IMR-90 (cell line): ENCODE measurements around the gene FYCO1. TPM values are rescaled to one million over a fixed set of nuclear protein-coding genes. Genes with fewer than 3 reads are reported as not detected.

Source experiments
- ATAC-seq: fragments of 200-7000 bp; cut with Tn5 transposase; 2 replicates; pipeline ENCODE4 v1.9.1; 2020; ENCODE audit warnings: low read depth, mild to moderate bottlenecking, moderate library complexity
- BruUV-seq: library from RNA; stranded (reverse); fragments of 400-500 nt; replicated peaks from 2 replicates; lab custom pipeline; 2021; lab: Mats Ljungman, UMichigan
- CTCF ChIA-PET: fragments of 300-600 bp; formaldehyde crosslinking; extraction: SDS; loops from one replicate; lab custom pipeline; 2021; ENCODE audit warnings: antibody characterized with exemption; lab: Yijun Ruan, JAX
- POLR2A ChIA-PET: fragments of 300-600 bp; sonication (Branson Sonifier 250); formaldehyde crosslinking; loops from one replicate; lab custom pipeline; 2022; ENCODE audit warnings: antibody characterized with exemption; ENCODE audit not compliant: unreplicated experiment; lab: Charles Lee
- DNase-seq: peaks from one replicate; pipeline ENCODE4 v3.0.0; 2013
- H2AFZ ChIP-seq: replicated peaks from 2 replicates; pipeline ENCODE3; 2013; ENCODE audit warnings: low read length, mild to moderate bottlenecking; ENCODE audit not compliant: poor library complexity
- H2AK5ac ChIP-seq: 2 replicates; pipeline ENCODE4 v1.6.1; 2013; ENCODE audit warnings: low read depth, low read length, inconsistent platforms
- H2AK9ac ChIP-seq: replicated peaks from 2 replicates; pipeline ENCODE3; 2013; ENCODE audit warnings: mild to moderate bottlenecking, low read depth, low read length, moderate library complexity; ENCODE audit not compliant: poor library complexity
- H2BK120ac ChIP-seq: 2 replicates; pipeline ENCODE4 v1.6.1; 2013; ENCODE audit warnings: low read depth, low read length, inconsistent platforms
- H2BK15ac ChIP-seq: 3 replicates; pipeline ENCODE4 v1.6.1; 2013; ENCODE audit warnings: low read depth, low read length, inconsistent platforms
- H2BK20ac ChIP-seq: 2 replicates; pipeline ENCODE4 v1.6.1; 2013; ENCODE audit warnings: low read depth, mild to moderate bottlenecking, inconsistent platforms, low read length, moderate library complexity
- H2BK5ac ChIP-seq: 2 replicates; pipeline ENCODE4 v1.6.1; 2013; ENCODE audit warnings: mild to moderate bottlenecking, low read depth, low read length, inconsistent platforms; ENCODE audit not compliant: poor library complexity, severe bottlenecking
- H3K14ac ChIP-seq: replicated peaks from 2 replicates; pipeline ENCODE4 v1.6.1; 2013; ENCODE audit warnings: low read depth, low read length, inconsistent platforms
- H3K18ac ChIP-seq: 2 replicates; pipeline ENCODE4 v1.6.1; 2013; ENCODE audit warnings: low read depth, low read length, control low read depth
- H3K23ac ChIP-seq: 2 replicates; pipeline ENCODE4 v1.6.1; 2013; ENCODE audit warnings: low read depth, low read length, inconsistent platforms
- H3K27ac ChIP-seq: 2 replicates; pipeline ENCODE4 v1.5.1; 2013; ENCODE audit warnings: mild to moderate bottlenecking, control low read depth, low read length; ENCODE audit not compliant: insufficient read depth
- H3K27me3 ChIP-seq: 2 replicates; pipeline ENCODE4 v1.6.1; 2013; ENCODE audit warnings: low read length; ENCODE audit not compliant: control insufficient read depth, insufficient read depth
- H3K36me3 ChIP-seq: 2 replicates; pipeline ENCODE4 v1.6.1; 2013; ENCODE audit warnings: low read length, mixed read lengths; ENCODE audit not compliant: control insufficient read depth, insufficient read depth
- H3K4ac ChIP-seq: 2 replicates; pipeline ENCODE4 v1.6.1; 2013; ENCODE audit warnings: low read depth, low read length, inconsistent platforms
- H3K4me1 ChIP-seq: 2 replicates; pipeline ENCODE4 v1.6.1; 2013; ENCODE audit warnings: low read length, mixed read lengths; ENCODE audit not compliant: control insufficient read depth, insufficient read depth
- H3K4me2 ChIP-seq: 2 replicates; pipeline ENCODE4 v1.6.1; 2013; ENCODE audit warnings: low read depth, mild to moderate bottlenecking, control low read depth, low read length, moderate library complexity
- H3K4me3 ChIP-seq: 2 replicates; pipeline ENCODE4 v1.5.1; 2013; ENCODE audit warnings: low read depth, mild to moderate bottlenecking, control low read depth, low read length, moderate library complexity; ENCODE audit not compliant: insufficient read depth
- H3K56ac ChIP-seq: 2 replicates; pipeline ENCODE4 v1.6.1; 2013; ENCODE audit warnings: low read length, inconsistent platforms; ENCODE audit not compliant: insufficient read depth; ENCODE audit errors: extremely low read depth
- H3K79me1 ChIP-seq, 2 experiments: 2 replicates each; pipeline ENCODE4 v1.6.1; 2013; ENCODE audit warnings: low read length in 2 of 2, inconsistent platforms in 1 of 2, low read depth in 1 of 2
- H3K9ac ChIP-seq: 2 replicates; pipeline ENCODE4 v1.6.1; 2013; ENCODE audit warnings: low read depth, low read length, control low read depth
- H3K9me1 ChIP-seq: 2 replicates; pipeline ENCODE4 v1.6.1; 2013; ENCODE audit warnings: low read length, inconsistent platforms; ENCODE audit not compliant: insufficient read depth
- H3K9me3 ChIP-seq: 2 replicates; pipeline ENCODE4 v1.6.1; 2013; ENCODE audit warnings: low read length; ENCODE audit not compliant: control insufficient read depth, insufficient read depth
- H4K20me1 ChIP-seq: 2 replicates; pipeline ENCODE4 v1.6.1; 2013; ENCODE audit warnings: low read length, inconsistent platforms; ENCODE audit not compliant: insufficient read depth
- H4K5ac ChIP-seq: 2 replicates; pipeline ENCODE4 v1.6.1; 2013; ENCODE audit warnings: mild to moderate bottlenecking, low read depth, low read length, control low read depth
- H4K8ac ChIP-seq, 2 experiments: 2 replicates each; pipeline ENCODE4 v1.6.1; 2013; ENCODE audit warnings: low read depth in 2 of 2, low read length in 2 of 2, control low read depth in 1 of 2, inconsistent platforms in 1 of 2
- H4K91ac ChIP-seq: 2 replicates; pipeline ENCODE4 v1.6.1; 2013; ENCODE audit warnings: low read depth, low read length, inconsistent platforms; ENCODE audit not compliant: insufficient read depth
- BHLHE40 ChIP-seq: fragments of 150-350 bp; IDR thresholded peaks from 2 replicates; pipeline ENCODE4 v1.6.1; 2016; ENCODE audit warnings: mild to moderate bottlenecking, low read depth, low read length
- CEBPB ChIP-seq: IDR thresholded peaks from 2 replicates; pipeline ENCODE4 v1.6.1; 2012; ENCODE audit warnings: low read depth, low read length, improper control_type of control experiment
- CHD1 ChIP-seq: IDR thresholded peaks from 2 replicates; pipeline ENCODE4 v1.6.1; 2012; ENCODE audit warnings: low read depth, low read length, improper control_type of control experiment
- FOS ChIP-seq: fragments of 150-350 bp; IDR thresholded peaks from 2 replicates; pipeline ENCODE4 v1.6.1; 2016; ENCODE audit warnings: low read depth, low read length
- MAFK ChIP-seq: IDR thresholded peaks from 2 replicates; pipeline ENCODE4 v1.6.1; 2012; ENCODE audit warnings: low read depth, low read length, improper control_type of control experiment
- MAZ ChIP-seq: IDR thresholded peaks from 2 replicates; pipeline ENCODE4 v1.6.1; 2012; ENCODE audit warnings: low read depth, mild to moderate bottlenecking, low read length, improper control_type of control experiment, moderate library complexity, borderline replicate concordance
- MXI1 ChIP-seq: IDR thresholded peaks from 2 replicates; pipeline ENCODE4 v1.6.1; 2012; ENCODE audit warnings: low read depth, mild to moderate bottlenecking, low read length, moderate library complexity, borderline replicate concordance
- NFE2L2 ChIP-seq: fragments of 150-350 bp; IDR thresholded peaks from 2 replicates; pipeline ENCODE4 v1.6.1; 2016; ENCODE audit warnings: low read depth, mild to moderate bottlenecking, low read length
- POLR2A ChIP-seq: IDR thresholded peaks from 2 replicates; pipeline ENCODE4 v1.6.1; 2012; ENCODE audit warnings: mild to moderate bottlenecking, low read depth, low read length
- RAD21 ChIP-seq: IDR thresholded peaks from 2 replicates; pipeline ENCODE4 v1.6.1; 2012; ENCODE audit warnings: low read length, improper control_type of control experiment
- RCOR1 ChIP-seq: IDR thresholded peaks from 2 replicates; pipeline ENCODE4 v1.6.1; 2012; ENCODE audit warnings: mild to moderate bottlenecking, low read length, improper control_type of control experiment; ENCODE audit not compliant: insufficient replicate concordance
- RFX5 ChIP-seq: IDR thresholded peaks from 2 replicates; pipeline ENCODE4 v1.8.0; 2012; ENCODE audit warnings: low read depth, mild to moderate bottlenecking, low read length, moderate library complexity
- SMC3 ChIP-seq: fragments of 150-350 bp; IDR thresholded peaks from 2 replicates; pipeline ENCODE4 v1.6.1; 2016; ENCODE audit warnings: low read depth, mild to moderate bottlenecking, antibody characterized with exemption, low read length, moderate library complexity
- WGBS, 2 experiments: methylation state at CpG; one replicate each; pipeline versions ENCODE4 v1.1.5 to v1.1.7; 2013; ENCODE audit warnings: missing lambda C conversion rate in 2 of 2; ENCODE audit not compliant: insufficient read length in 1 of 2; ENCODE audit errors: extremely low coverage in 2 of 2; 5-methylcytosine and 5-hydroxymethylcytosine counted together
- dilution Hi-C: fragments of 300-500 bp; cut with HindIII; formaldehyde crosslinking; loops from one replicate; pipeline ENCODE4 v1.14.3; 2018; ENCODE audit warnings: low sequenced_read_pairs; ENCODE audit not compliant: unreplicated experiment
- in situ Hi-C: fragments of 300-500 bp; cut with MboI; formaldehyde crosslinking; loops from 3 replicates; pipeline ENCODE4 v1.14.3; 2019; ENCODE audit warnings: low sequenced_read_pairs, inconsistent platforms, mixed read lengths
- intact Hi-C: fragments of 100-400 bp; cut with micrococcal nuclease; formaldehyde crosslinking; loops from 2 replicates; pipeline ENCODE4 v1.10.0; 2022
- polyA plus RNA-seq, 3 experiments: library from polyadenylated mRNA; depleted of rRNA; stranded (reverse); fragments of >200 nt; gene quantifications; 2 replicates each; pipeline ENCODE4 v1.2.3, GENCODE V29; 2012; ENCODE audit warnings: low replicate concordance in 1 of 3
- total RNA-seq: library from RNA; depleted of rRNA; stranded (reverse); fragments of >200 nt; gene quantifications from 2 replicates; pipeline ENCODE4 v1.2.3, GENCODE V29; 2012
- TF ChIP-seq, protein P1 (sequence below): fragments of 150-350 bp; IDR thresholded peaks from 2 replicates; pipeline ENCODE4 v1.6.1; 2017; ENCODE audit warnings: mild to moderate bottlenecking, antibody characterized with exemption, low read length, low read depth
- TF ChIP-seq, protein P2 (sequence below): conservative IDR thresholded peaks from 2 replicates; pipeline ENCODE4 v1.5.1; 2012; ENCODE audit warnings: mild to moderate bottlenecking, low read depth, low read length, improper control_type of control experiment
- TF ChIP-seq, protein P3 (sequence below): fragments of 150-350 bp; IDR thresholded peaks from 2 replicates; pipeline ENCODE4 v1.6.1; 2016; ENCODE audit warnings: low read depth, mild to moderate bottlenecking, low read length, moderate library complexity, borderline replicate concordance

FYCO1 gene
- total and polyA plus RNA-seq, 2 of the 4 experiments (the other 2 are of a cell fraction): 13.7 to 20.1 TPM

DNA sequence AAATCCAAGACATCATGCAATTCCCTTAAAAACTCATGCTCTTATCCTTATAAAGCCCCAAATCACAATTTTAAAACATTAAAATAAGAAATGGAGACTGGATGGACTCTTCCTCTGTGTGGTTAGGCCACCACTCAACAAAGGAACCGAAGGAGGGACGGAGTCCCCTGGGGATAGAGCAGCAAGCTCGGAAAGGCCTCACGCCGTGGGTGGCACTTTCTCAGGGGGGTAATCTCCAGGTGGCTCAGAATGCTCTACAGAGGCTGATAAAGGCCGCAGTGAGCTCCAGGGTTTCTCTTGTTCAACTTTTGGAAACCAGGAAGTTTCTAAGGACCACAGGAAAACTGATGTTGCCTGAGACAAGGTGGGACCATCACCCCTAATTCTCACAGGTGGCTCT, 86.1 kb downstream of the FYCO1 start:
- ATAC-seq (no peak), DNase-seq (no peak)
- no peak overlapping the region for H3K4me3 ChIP-seq
- H4K8ac ChIP-seq: no peak overlapping the region
- no peak overlapping the region for H3K27ac ChIP-seq
- dilution Hi-C loops (no loop called here), intact Hi-C loops (no loop called here), in situ Hi-C loops (no loop called here)
- peaks cover 12% of the 10 kb centered on the region; the same call in 1 of the 2 replicates for H3K9me1 ChIP-seq
- no peaks in the 10 kb centered on the region for H3K9me3 ChIP-seq
- TF ChIP-seq RCOR1: no peak
- TF ChIP-seq, protein P1, sequence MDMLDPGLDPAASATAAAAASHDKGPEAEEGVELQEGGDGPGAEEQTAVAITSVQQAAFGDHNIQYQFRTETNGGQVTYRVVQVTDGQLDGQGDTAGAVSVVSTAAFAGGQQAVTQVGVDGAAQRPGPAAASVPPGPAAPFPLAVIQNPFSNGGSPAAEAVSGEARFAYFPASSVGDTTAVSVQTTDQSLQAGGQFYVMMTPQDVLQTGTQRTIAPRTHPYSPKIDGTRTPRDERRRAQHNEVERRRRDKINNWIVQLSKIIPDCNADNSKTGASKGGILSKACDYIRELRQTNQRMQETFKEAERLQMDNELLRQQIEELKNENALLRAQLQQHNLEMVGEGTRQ: no peak
- no peak for TF ChIP-seq MAFK
- TF ChIP-seq MXI1: no peak
- no peak for TF ChIP-seq FOS
- TF ChIP-seq CEBPB: no peak
- TF ChIP-seq, protein P2, sequence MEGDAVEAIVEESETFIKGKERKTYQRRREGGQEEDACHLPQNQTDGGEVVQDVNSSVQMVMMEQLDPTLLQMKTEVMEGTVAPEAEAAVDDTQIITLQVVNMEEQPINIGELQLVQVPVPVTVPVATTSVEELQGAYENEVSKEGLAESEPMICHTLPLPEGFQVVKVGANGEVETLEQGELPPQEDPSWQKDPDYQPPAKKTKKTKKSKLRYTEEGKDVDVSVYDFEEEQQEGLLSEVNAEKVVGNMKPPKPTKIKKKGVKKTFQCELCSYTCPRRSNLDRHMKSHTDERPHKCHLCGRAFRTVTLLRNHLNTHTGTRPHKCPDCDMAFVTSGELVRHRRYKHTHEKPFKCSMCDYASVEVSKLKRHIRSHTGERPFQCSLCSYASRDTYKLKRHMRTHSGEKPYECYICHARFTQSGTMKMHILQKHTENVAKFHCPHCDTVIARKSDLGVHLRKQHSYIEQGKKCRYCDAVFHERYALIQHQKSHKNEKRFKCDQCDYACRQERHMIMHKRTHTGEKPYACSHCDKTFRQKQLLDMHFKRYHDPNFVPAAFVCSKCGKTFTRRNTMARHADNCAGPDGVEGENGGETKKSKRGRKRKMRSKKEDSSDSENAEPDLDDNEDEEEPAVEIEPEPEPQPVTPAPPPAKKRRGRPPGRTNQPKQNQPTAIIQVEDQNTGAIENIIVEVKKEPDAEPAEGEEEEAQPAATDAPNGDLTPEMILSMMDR: no peak
- no peak for TF ChIP-seq RAD21
- TF ChIP-seq NFE2L2: no peak
- TF ChIP-seq SMC3: no peak
- TF ChIP-seq, protein P3, sequence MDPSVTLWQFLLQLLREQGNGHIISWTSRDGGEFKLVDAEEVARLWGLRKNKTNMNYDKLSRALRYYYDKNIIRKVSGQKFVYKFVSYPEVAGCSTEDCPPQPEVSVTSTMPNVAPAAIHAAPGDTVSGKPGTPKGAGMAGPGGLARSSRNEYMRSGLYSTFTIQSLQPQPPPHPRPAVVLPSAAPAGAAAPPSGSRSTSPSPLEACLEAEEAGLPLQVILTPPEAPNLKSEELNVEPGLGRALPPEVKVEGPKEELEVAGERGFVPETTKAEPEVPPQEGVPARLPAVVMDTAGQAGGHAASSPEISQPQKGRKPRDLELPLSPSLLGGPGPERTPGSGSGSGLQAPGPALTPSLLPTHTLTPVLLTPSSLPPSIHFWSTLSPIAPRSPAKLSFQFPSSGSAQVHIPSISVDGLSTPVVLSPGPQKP: no peak
- no peak for TF ChIP-seq CHD1
- no peak for TF ChIP-seq MAZ
- TF ChIP-seq BHLHE40: no peak
- no peak for TF ChIP-seq RFX5
- no peak for TF ChIP-seq POLR2A
- no peak overlapping the region for H2AK5ac ChIP-seq
- 93% methylated on average over 5 of the region's 6 CpGs; no CpG with 5 or more reads in 1 of the 2 experiments for WGBS, 2 experiments
- H3K4me1 ChIP-seq: peaks cover 19% of the 10 kb centered on the region
- H4K91ac ChIP-seq: no peak overlapping the region
- ChIA-PET CTCF (interaction anchor here (0.6 kb wide), 1 partner anchor 42 kb away, joined by 3 read pairs; no protein-coding TSS in a partner anchor), POLR2A (interaction anchor here (0.8 kb wide), 1 partner anchor 189 kb away, joined by 6 read pairs; no protein-coding TSS in a partner anchor)
- H3K27me3 ChIP-seq: no peaks in the 10 kb centered on the region
- H3K36me3 ChIP-seq: no peaks in the 10 kb centered on the region
- no peaks in the 10 kb centered on the region for H3K79me1 ChIP-seq
- H2BK5ac ChIP-seq: no peak overlapping the region
- H4K5ac ChIP-seq: no peak overlapping the region
- no peak overlapping the region for H3K4ac ChIP-seq
- H3K18ac ChIP-seq: no peak overlapping the region
- no peak overlapping the region for H2BK15ac ChIP-seq
- H3K14ac ChIP-seq: no peak overlapping the region
- no peak overlapping the region for H3K4me2 ChIP-seq
- H2BK120ac ChIP-seq: no peak overlapping the region
- H4K20me1 ChIP-seq: no peaks in the 10 kb centered on the region
- H3K9ac ChIP-seq: no peak overlapping the region
- no TSS peak for BruUV-seq
- no peak overlapping the region for H3K23ac ChIP-seq
- no peak overlapping the region for H2AK9ac ChIP-seq
- no peak overlapping the region for H3K56ac ChIP-seq
- no peak overlapping the region for H2BK20ac ChIP-seq
- no peak overlapping the region for H2AFZ ChIP-seq
